HG02938 (cell line): ENCODE measurements around the gene ZNF831.

Source experiments
- ATAC-seq: cut with Tn5 transposase; IDR thresholded peaks from one replicate; pipeline ENCODE4 v1.9.1; 2021; ENCODE audit warnings: mild to moderate bottlenecking, moderate library complexity; ENCODE audit not compliant: unreplicated experiment

The ZNF831 gene

GRCh38 chr20:59139998-59140397, 23.6 kb upstream of the ZNF831 start:
- ATAC-seq, result no peak

GRCh38 chr20:59141818-59142581, 21.6 kb upstream of the ZNF831 start:
- no peak for ATAC-seq

- no peak for ATAC-seq
Observed at GRCh38 chr20:59143326-59143725, 20.3 kb upstream of the ZNF831 start.

GRCh38 chr20:59144179-59144830, 19.3 kb upstream of the ZNF831 start:
- ATAC-seq, result no peak

- no peak for ATAC-seq
Observed at GRCh38 chr20:59144831-59145196, 18.8 kb upstream of the ZNF831 start.

- no peak for ATAC-seq
Observed at GRCh38 chr20:59145247-59145923, 18.2 kb upstream of the ZNF831 start.

GRCh38 chr20:59145924-59146779, 17.5 kb upstream of the ZNF831 start:
- no peak for ATAC-seq

GRCh38 chr20:59146780-59147565, 16.6 kb upstream of the ZNF831 start:
- ATAC-seq, result no peak

GRCh38 chr20:59147586-59147985, 16.0 kb upstream of the ZNF831 start:
- ATAC-seq, result no peak

- no peak for ATAC-seq
Observed at GRCh38 chr20:59148701-59149493, 14.7 kb upstream of the ZNF831 start.

GRCh38 chr20:59149678-59150504, 13.7 kb upstream of the ZNF831 start:
- no peak for ATAC-seq

- no peak for ATAC-seq
Observed at GRCh38 chr20:59150821-59151251, 12.8 kb upstream of the ZNF831 start.

- no peak for ATAC-seq
Observed at GRCh38 chr20:59151391-59151790, 12.2 kb upstream of the ZNF831 start.

- no peak for ATAC-seq
Observed at GRCh38 chr20:59151820-59152219, 11.8 kb upstream of the ZNF831 start.

GRCh38 chr20:59152559-59153354, 10.9 kb upstream of the ZNF831 start:
- ATAC-seq, result no peak

- no peak for ATAC-seq
Observed at GRCh38 chr20:59153355-59153681, 10.3 kb upstream of the ZNF831 start.

- no peak for ATAC-seq
Observed at GRCh38 chr20:59153832-59154231, 9.8 kb upstream of the ZNF831 start.
